Measurements from ENCODE around the gene FNDC3A.

FNDC3A gene

GRCh38 chr13:48955536-48955935 lies 20.2 kb upstream of the FNDC3A start:
- H3K27me3 ChIP-seq (ENCODE audit: low read depth) = no peaks in the 10 kb centered on the region
- no peaks in the 10 kb centered on the region for H3K9me3 ChIP-seq
- in situ Hi-C loops (cut with MboI; ENCODE audit: low sequenced_read_pairs) = no loop called here
- no peaks in the 10 kb centered on the region for H3K36me3 ChIP-seq (replicated peaks)
- DNase-seq (ENCODE audit: low spot score in 2 of 2) = no peak
- no peak overlapping the region for H3K4me3 ChIP-seq
- peaks cover 11% of the 10 kb centered on the region for H3K4me1 ChIP-seq

GRCh38 chr13:48961379-48961778 lies 14.3 kb upstream of the FNDC3A start:
- in situ Hi-C loops (cut with MboI; ENCODE audit: low sequenced_read_pairs) = no loop called here
- no peak for DNase-seq (ENCODE audit: low spot score in 2 of 2)
- Histone ChIP-seq H3K9me3 (no peaks in the 10 kb centered on the region), H3K4me1 (no peaks in the 10 kb centered on the region), H3K36me3 (replicated peaks) (no peaks in the 10 kb centered on the region), H3K27me3 (ENCODE audit: low read depth) (no peaks in the 10 kb centered on the region), H3K4me3 (no peak overlapping the region)

- Histone ChIP-seq H3K36me3 (replicated peaks) (no peaks in the 10 kb centered on the region), H3K4me3 (no peak overlapping the region), H3K4me1 (no peaks in the 10 kb centered on the region), H3K9me3 (no peaks in the 10 kb centered on the region), H3K27me3 (ENCODE audit: low read depth) (no peaks in the 10 kb centered on the region)
- in situ Hi-C loops (cut with MboI; ENCODE audit: low sequenced_read_pairs) = no loop called here
- no peak for DNase-seq (ENCODE audit: low spot score in 2 of 2)
Observed at GRCh38 chr13:48962281-48962680, 13.4 kb upstream of the FNDC3A start.

- H3K9me3 ChIP-seq = no peaks in the 10 kb centered on the region; the same call in 1 of the 2 replicates
- no peaks in the 10 kb centered on the region for H3K27me3 ChIP-seq (ENCODE audit: low read depth)
- H3K36me3 ChIP-seq (replicated peaks) = no peaks in the 10 kb centered on the region
- H3K4me3 ChIP-seq = no peak overlapping the region
- DNase-seq (ENCODE audit: low spot score in 2 of 2) = no peak
- in situ Hi-C loops (cut with MboI; ENCODE audit: low sequenced_read_pairs) = no loop called here
- no peaks in the 10 kb centered on the region for H3K4me1 ChIP-seq
Observed at GRCh38 chr13:48965736-48966135, 10.0 kb upstream of the FNDC3A start.

GRCh38 chr13:48969685-48970084 lies 6.0 kb upstream of the FNDC3A start:
- DNase-seq (ENCODE audit: low spot score in 2 of 2) = no peak
- peaks cover 9% of the 10 kb centered on the region for H3K9me3 ChIP-seq
- no peaks in the 10 kb centered on the region for H3K27me3 ChIP-seq (ENCODE audit: low read depth)
- H3K4me1 ChIP-seq = peaks cover under 1% of the 10 kb centered on the region
- in situ Hi-C loops (cut with MboI; ENCODE audit: low sequenced_read_pairs) = no loop called here
- no peaks in the 10 kb centered on the region for H3K36me3 ChIP-seq (replicated peaks)
- no peak overlapping the region for H3K4me3 ChIP-seq

- in situ Hi-C loops (cut with MboI; ENCODE audit: low sequenced_read_pairs) = no loop called here
- H3K4me3 ChIP-seq = no peak overlapping the region
Observed at GRCh38 chr13:48973845-48974431, 1.8 kb upstream of the FNDC3A start.

GRCh38 chr13:48975101-48975855 lies 434 bp upstream of the FNDC3A start:
- H3K4me3 ChIP-seq = peak overlapping the region; percentile 77
- H3K4me1 ChIP-seq = peaks cover 25% of the 10 kb centered on the region
- H3K27me3 ChIP-seq (ENCODE audit: low read depth) = no peaks in the 10 kb centered on the region
- peak; percentile 52 to 64 for DNase-seq (ENCODE audit: low spot score in 2 of 2)
- no peaks in the 10 kb centered on the region for H3K36me3 ChIP-seq (replicated peaks)
- in situ Hi-C loops (cut with MboI; ENCODE audit: low sequenced_read_pairs) = no loop called here
- peaks cover 12% of the 10 kb centered on the region for H3K9me3 ChIP-seq

More at GRCh38 chr13:48973845-48974431, 1.8 kb upstream of the FNDC3A start:
- Histone ChIP-seq H3K27me3 (ENCODE audit: low read depth) (no peaks in the 10 kb centered on the region), H3K4me1 (peaks cover 15% of the 10 kb centered on the region), H3K36me3 (replicated peaks) (no peaks in the 10 kb centered on the region), H3K9me3 (peaks cover 12% of the 10 kb centered on the region)
- DNase-seq (ENCODE audit: low spot score in 2 of 2) = no peak

GRCh38 chr13:48976576-48977285 lies 1.0 kb downstream of the FNDC3A start:
- peak in 1 of 2 experiments; percentile 80 for DNase-seq (ENCODE audit: low spot score in 2 of 2)
- in situ Hi-C loops (cut with MboI; ENCODE audit: low sequenced_read_pairs) = no loop called here
- H3K36me3 ChIP-seq (replicated peaks) = no peaks in the 10 kb centered on the region
- peaks cover 25% of the 10 kb centered on the region for H3K4me1 ChIP-seq
- H3K9me3 ChIP-seq = peaks cover 12% of the 10 kb centered on the region
- peak overlapping the region; percentile 77 for H3K4me3 ChIP-seq
- no peaks in the 10 kb centered on the region for H3K27me3 ChIP-seq (ENCODE audit: low read depth)

GRCh38 chr13:48977286-48977625 lies 1.5 kb downstream of the FNDC3A start:
- no peak for DNase-seq (ENCODE audit: low spot score in 2 of 2)
- peaks cover 12% of the 10 kb centered on the region for H3K9me3 ChIP-seq
- no peaks in the 10 kb centered on the region for H3K36me3 ChIP-seq (replicated peaks)
- H3K27me3 ChIP-seq (ENCODE audit: low read depth) = no peaks in the 10 kb centered on the region
- peak overlapping the region; percentile 77 for H3K4me3 ChIP-seq
- in situ Hi-C loops (cut with MboI; ENCODE audit: low sequenced_read_pairs) = no loop called here
- peaks cover 25% of the 10 kb centered on the region for H3K4me1 ChIP-seq

- peak overlapping the region; percentile 77 for H3K4me3 ChIP-seq
Observed at GRCh38 chr13:48977973-48978372, 2.3 kb downstream of the FNDC3A start.

GRCh38 chr13:48978942-48979601 lies 3.4 kb downstream of the FNDC3A start:
- H3K27me3 ChIP-seq (ENCODE audit: low read depth) = no peaks in the 10 kb centered on the region
- DNase-seq (ENCODE audit: low spot score in 2 of 2) = peak in 1 of 2 experiments; percentile 71
- peaks cover 25% of the 10 kb centered on the region for H3K4me1 ChIP-seq
- H3K9me3 ChIP-seq = peaks cover 5% of the 10 kb centered on the region; the same call in 1 of the 2 replicates
- peak overlapping the region; percentile 77 for H3K4me3 ChIP-seq
- in situ Hi-C loops (cut with MboI; ENCODE audit: low sequenced_read_pairs) = no loop called here
- H3K36me3 ChIP-seq (replicated peaks) = no peaks in the 10 kb centered on the region

More at GRCh38 chr13:48977973-48978372, 2.3 kb downstream of the FNDC3A start:
- Histone ChIP-seq H3K27me3 (ENCODE audit: low read depth) (no peaks in the 10 kb centered on the region), H3K4me1 (peaks cover 25% of the 10 kb centered on the region), H3K36me3 (replicated peaks) (no peaks in the 10 kb centered on the region), H3K9me3 (peaks cover 7% of the 10 kb centered on the region)
- DNase-seq (ENCODE audit: low spot score in 2 of 2) = peak in 1 of 2 experiments; percentile 2
- in situ Hi-C loops (cut with MboI; ENCODE audit: low sequenced_read_pairs) = no loop called here

GRCh38 chr13:48979892-48980291 lies 4.2 kb downstream of the FNDC3A start:
- peak in 1 of 2 experiments; percentile 2 for DNase-seq (ENCODE audit: low spot score in 2 of 2)
- Histone ChIP-seq H3K27me3 (ENCODE audit: low read depth) (no peaks in the 10 kb centered on the region), H3K36me3 (replicated peaks) (no peaks in the 10 kb centered on the region), H3K4me3 (no peak overlapping the region), H3K4me1 (peaks cover 22% of the 10 kb centered on the region), H3K9me3 (0 out of 2 replicates have a peak, but pooled peaks cover under 1% of the 10 kb centered on the region)
- in situ Hi-C loops (cut with MboI; ENCODE audit: low sequenced_read_pairs) = no loop called here

- Histone ChIP-seq H3K4me3 (no peak overlapping the region), H3K36me3 (replicated peaks) (no peaks in the 10 kb centered on the region), H3K4me1 (peaks cover 16% of the 10 kb centered on the region), H3K9me3 (no peaks in the 10 kb centered on the region), H3K27me3 (ENCODE audit: low read depth) (no peaks in the 10 kb centered on the region)
- DNase-seq (ENCODE audit: low spot score in 2 of 2) = peak in 1 of 2 experiments; percentile 1
- in situ Hi-C loops (cut with MboI; ENCODE audit: low sequenced_read_pairs) = no loop called here
Observed at GRCh38 chr13:48983331-48983730, 7.6 kb downstream of the FNDC3A start.
